ENCODE results near the gene CDHR2. TPM values are rescaled to one million over a fixed set of nuclear protein-coding genes. Genes with fewer than 3 reads are reported as not detected.
A peak's percentile ranks its signal among the peaks of the same experiment; 100 is the strongest.

The CDHR2 gene
- total and polyA plus RNA-seq, 2 experiments from 2014 or later = 0.59 to 0.60 TPM

- peak in 1 of 2 donors; percentile 52 for DNase-seq (ENCODE audit: low read depth in 1 of 2, low spot score in 1 of 2)
- H3K4me3 ChIP-seq = peak overlapping the region; percentile 86
- H3K36me3 ChIP-seq = peaks cover 12% of the 10 kb centered on the region
- H3K27me3 ChIP-seq = no peaks in the 10 kb centered on the region
- peak overlapping the region; percentile 98 for H3K27ac ChIP-seq
- peaks cover 28% of the 10 kb centered on the region for H3K4me1 ChIP-seq (ENCODE audit: low read depth)
- no peak for TF ChIP-seq CTCF (IDR thresholded peaks at IDR 0.05; ENCODE audit: low read depth, low read length)
- no peaks in the 10 kb centered on the region for H3K9me3 ChIP-seq (ENCODE audit: low read depth)
Measured at GRCh38 chr5:176535664-176536131, 13.4 kb upstream of the CDHR2 start.

GRCh38 chr5:176536132-176536901, 12.8 kb upstream of the CDHR2 start:
- DNase-seq (ENCODE audit: low read depth in 1 of 2, low spot score in 1 of 2) = peak; percentile 89 to 90
- H3K36me3 ChIP-seq = peaks cover 9% of the 10 kb centered on the region
- no peak for TF ChIP-seq CTCF (IDR thresholded peaks at IDR 0.05; ENCODE audit: low read depth, low read length)

GRCh38 chr5:176536902-176537553, 12.1 kb upstream of the CDHR2 start, which contains the start of gene RNF44:
RNF44 (minus strand) TSS chr5:176537402; CDS start chr5:176532472, 4,930 bp downstream.
- Histone ChIP-seq H3K27ac (peak within 1 kb of the TSS; percentile 98), H3K4me1 (ENCODE audit: low read depth) (peaks cover 34% of the 10 kb centered on the region), H3K4me3 (peak within 1 kb of the TSS; percentile 86), H3K36me3 (peaks cover 2% of the 10 kb centered on the region), H3K9me3 (ENCODE audit: low read depth) (no peaks in the 10 kb centered on the region), H3K27me3 (no peaks in the 10 kb centered on the region)
- peak; percentile 97 to 99 for DNase-seq (ENCODE audit: low read depth in 1 of 2, low spot score in 1 of 2)
- TF ChIP-seq CTCF (IDR thresholded peaks at IDR 0.05; ENCODE audit: low read depth, low read length) = no peak

More at GRCh38 chr5:176536132-176536901, 12.8 kb upstream of the CDHR2 start:
- H3K9me3 ChIP-seq (ENCODE audit: low read depth) = no peaks in the 10 kb centered on the region
- H3K4me3 ChIP-seq = peak overlapping the region; percentile 86
- peak overlapping the region; percentile 98 for H3K27ac ChIP-seq
- no peaks in the 10 kb centered on the region for H3K27me3 ChIP-seq
- H3K4me1 ChIP-seq (ENCODE audit: low read depth) = peaks cover 31% of the 10 kb centered on the region

DNA sequence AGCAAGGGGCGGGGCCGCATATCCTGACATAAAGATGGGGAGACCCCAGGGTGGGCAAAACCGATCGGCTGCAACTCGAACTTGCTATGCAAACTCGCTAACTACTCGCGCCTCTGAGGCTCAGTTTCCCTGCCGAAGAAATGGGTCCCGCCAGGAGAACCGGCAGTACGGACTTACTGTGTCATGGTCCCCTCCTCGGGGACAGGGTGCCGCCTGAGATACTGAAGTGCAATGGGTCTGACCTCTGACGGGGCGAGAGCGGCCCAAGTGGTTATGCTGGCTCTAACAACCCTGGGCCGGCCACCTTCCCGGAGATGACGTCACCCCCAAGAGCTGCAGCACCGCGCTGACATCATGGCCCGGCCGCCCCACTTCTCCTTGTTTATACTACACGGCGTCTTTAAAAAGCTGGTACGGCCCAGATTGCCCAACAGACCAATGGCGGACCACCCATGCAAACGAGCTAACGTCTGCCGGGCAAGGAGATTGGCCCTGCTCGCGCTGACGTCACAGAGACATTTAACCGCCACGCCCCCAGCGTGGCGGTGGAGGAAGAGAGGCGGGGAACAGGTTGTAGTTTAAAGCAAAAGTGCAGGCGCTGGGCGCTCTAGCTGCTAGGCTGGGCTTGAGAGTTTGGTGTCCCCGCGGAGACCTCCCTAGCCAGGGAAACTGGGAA, 11.4 kb upstream of the CDHR2 start:
- peak overlapping the region; percentile 98 for H3K27ac ChIP-seq
- no peaks in the 10 kb centered on the region for H3K27me3 ChIP-seq
- H3K9me3 ChIP-seq (ENCODE audit: low read depth) = no peaks in the 10 kb centered on the region
- peak overlapping the region; percentile 86 for H3K4me3 ChIP-seq
- no peaks in the 10 kb centered on the region for H3K36me3 ChIP-seq
- no peak for TF ChIP-seq CTCF (IDR thresholded peaks at IDR 0.05; ENCODE audit: low read depth, low read length)
- peak; percentile 100 for DNase-seq (ENCODE audit: low read depth in 1 of 2, low spot score in 1 of 2)
- H3K4me1 ChIP-seq (ENCODE audit: low read depth) = peaks cover 34% of the 10 kb centered on the region

DNA sequence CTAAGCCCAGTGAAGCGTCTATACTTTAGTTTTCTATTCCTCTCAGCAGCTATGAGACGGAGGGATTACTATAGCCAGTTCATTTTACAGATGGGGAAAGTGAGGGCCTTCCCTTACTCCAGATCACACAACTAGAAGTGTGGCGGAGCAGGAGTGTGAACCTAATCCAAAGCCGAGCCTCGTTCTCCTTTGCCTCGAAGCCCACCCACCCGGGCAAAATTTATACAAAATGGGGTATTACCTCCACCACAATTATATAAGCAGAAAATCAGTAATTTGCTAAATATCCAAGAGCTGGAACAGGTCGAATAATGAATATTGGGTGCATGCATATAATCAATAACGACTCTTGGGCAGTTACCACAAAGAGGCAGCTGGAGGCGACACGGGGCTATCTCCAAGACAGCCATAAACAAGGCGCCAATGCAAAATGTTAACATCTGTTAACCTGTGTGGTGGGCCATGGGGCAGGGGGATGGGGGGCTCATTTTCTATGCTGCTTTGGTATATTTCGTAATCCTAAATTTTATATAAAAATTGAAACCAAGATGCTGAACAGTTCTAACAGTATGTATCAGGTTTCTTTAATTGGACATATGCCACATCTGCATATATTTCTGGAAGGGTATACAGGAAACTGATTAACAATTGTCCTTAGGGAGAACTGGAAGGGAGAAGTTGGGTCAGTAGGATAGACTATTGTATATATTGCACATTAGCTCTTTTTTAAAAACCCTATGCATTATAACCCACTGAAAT, 10.7 kb upstream of the CDHR2 start:
- DNase-seq (ENCODE audit: low read depth in 1 of 2, low spot score in 1 of 2) = peak in 1 of 2 donors; percentile 32
- no peaks in the 10 kb centered on the region for H3K36me3 ChIP-seq
- H3K27ac ChIP-seq = peak overlapping the region; percentile 98
- TF ChIP-seq CTCF (IDR thresholded peaks at IDR 0.05; ENCODE audit: low read depth, low read length) = no peak
- no peaks in the 10 kb centered on the region for H3K9me3 ChIP-seq (ENCODE audit: low read depth)
- H3K4me3 ChIP-seq = peak overlapping the region; percentile 86
- no peaks in the 10 kb centered on the region for H3K27me3 ChIP-seq
- peaks cover 31% of the 10 kb centered on the region for H3K4me1 ChIP-seq (ENCODE audit: low read depth)
